T-helper 1 cell treated with Interleukin-12 subunit alpha and Interleukin-12 subunit beta and Interleukin-4 antibody, amounts not matched to agents 30 μg/mL and 1 μg/mL, for 36 hours (primary cell): ENCODE measurements around the gene HTR1E.
"Not testable (repeated sequence)": the region's sequence is repeated elsewhere in the genome, so short reads cannot be mapped to it uniquely, and the experiment has no call there.

Experiments
- H3K27ac Mint-ChIP-seq: one replicate; pipeline ENCODE4 v1.8.0; 2021; ENCODE audit warnings: mild to moderate bottlenecking, mixed read lengths
- H3K27me3 Mint-ChIP-seq: one replicate; pipeline ENCODE4 v1.8.0; 2021; ENCODE audit warnings: low read depth, mixed read lengths
- H3K36me3 Mint-ChIP-seq: one replicate; pipeline ENCODE4 v1.8.0; 2021; ENCODE audit warnings: low read depth, mixed read lengths
- H3K4me1 Mint-ChIP-seq: one replicate; pipeline ENCODE4 v1.8.0; 2021; ENCODE audit warnings: low read depth, mixed read lengths
- H3K4me3 Mint-ChIP-seq: one replicate; pipeline ENCODE4 v1.8.0; 2021; ENCODE audit warnings: mild to moderate bottlenecking, moderate library complexity, mixed read lengths
- H3K9me3 Mint-ChIP-seq: one replicate; pipeline ENCODE4 v1.8.0; 2021; ENCODE audit warnings: mixed read lengths

Gene HTR1E

GRCh38 chr6:86959656-86960055 is 22.3 kb downstream of the HTR1E start:
- Mint-ChIP-seq H3K9me3 (no peaks in the 10 kb centered on the region), H3K36me3 (no peaks in the 10 kb centered on the region), H3K4me3 (no peak overlapping the region), H3K4me1 (no peaks in the 10 kb centered on the region), H3K27me3 (no peaks in the 10 kb centered on the region), H3K27ac (no peak overlapping the region)

GRCh38 chr6:86961455-86962200 is 24.3 kb downstream of the HTR1E start:
- Mint-ChIP-seq H3K27ac (no peak overlapping the region), H3K36me3 (no peaks in the 10 kb centered on the region), H3K27me3 (no peaks in the 10 kb centered on the region), H3K9me3 (no peaks in the 10 kb centered on the region), H3K4me1 (no peaks in the 10 kb centered on the region), H3K4me3 (no peak overlapping the region)

GRCh38 chr6:86963352-86963751 is 26.0 kb downstream of the HTR1E start:
- H3K36me3 Mint-ChIP-seq = no peaks in the 10 kb centered on the region
- H3K4me1 Mint-ChIP-seq = no peaks in the 10 kb centered on the region
- no peaks in the 10 kb centered on the region for H3K9me3 Mint-ChIP-seq

GRCh38 chr6:86964029-86964579 is 26.8 kb downstream of the HTR1E start:
- Mint-ChIP-seq H3K4me3 (no peak overlapping the region), H3K27ac (no peak overlapping the region), H3K27me3 (no peaks in the 10 kb centered on the region), H3K36me3 (no peaks in the 10 kb centered on the region), H3K9me3 (no peaks in the 10 kb centered on the region), H3K4me1 (no peaks in the 10 kb centered on the region)

More at GRCh38 chr6:86963352-86963751, 26.0 kb downstream of the HTR1E start:
- no peak overlapping the region for H3K27ac Mint-ChIP-seq
- H3K27me3 Mint-ChIP-seq = no peaks in the 10 kb centered on the region
- H3K4me3 Mint-ChIP-seq = no peak overlapping the region

GRCh38 chr6:86966271-86966670 is 28.9 kb downstream of the HTR1E start:
- H3K27me3 Mint-ChIP-seq = no peaks in the 10 kb centered on the region
- no peaks in the 10 kb centered on the region for H3K9me3 Mint-ChIP-seq
- no peaks in the 10 kb centered on the region for H3K4me1 Mint-ChIP-seq
- H3K36me3 Mint-ChIP-seq = no peaks in the 10 kb centered on the region
- no peak overlapping the region for H3K27ac Mint-ChIP-seq
- no peak overlapping the region for H3K4me3 Mint-ChIP-seq

- H3K4me3 Mint-ChIP-seq = no peak overlapping the region
- H3K27ac Mint-ChIP-seq = no peak overlapping the region
- H3K27me3 Mint-ChIP-seq = no peaks in the 10 kb centered on the region
- no peaks in the 10 kb centered on the region for H3K9me3 Mint-ChIP-seq
- H3K36me3 Mint-ChIP-seq = no peaks in the 10 kb centered on the region
- no peaks in the 10 kb centered on the region for H3K4me1 Mint-ChIP-seq
Observed at GRCh38 chr6:86969573-86969972, 32.2 kb downstream of the HTR1E start.

- Mint-ChIP-seq H3K4me3 (no peak overlapping the region), H3K4me1 (no peaks in the 10 kb centered on the region), H3K36me3 (no peaks in the 10 kb centered on the region), H3K27ac (no peak overlapping the region), H3K27me3 (no peaks in the 10 kb centered on the region), H3K9me3 (no peaks in the 10 kb centered on the region)
Observed at GRCh38 chr6:86973088-86973487, 35.8 kb downstream of the HTR1E start.

- no peaks in the 10 kb centered on the region for H3K4me1 Mint-ChIP-seq
- no peak overlapping the region for H3K4me3 Mint-ChIP-seq
- no peak overlapping the region for H3K27ac Mint-ChIP-seq
- H3K36me3 Mint-ChIP-seq = no peaks in the 10 kb centered on the region
- H3K27me3 Mint-ChIP-seq = no peaks in the 10 kb centered on the region
- no peaks in the 10 kb centered on the region for H3K9me3 Mint-ChIP-seq
Observed at GRCh38 chr6:86978251-86978650, 40.9 kb downstream of the HTR1E start.

- peaks cover 21% of the 10 kb centered on the region for H3K9me3 Mint-ChIP-seq
- no peaks in the 10 kb centered on the region for H3K4me1 Mint-ChIP-seq
- no peaks in the 10 kb centered on the region for H3K36me3 Mint-ChIP-seq
- no peak overlapping the region for H3K27ac Mint-ChIP-seq
- no peak overlapping the region for H3K4me3 Mint-ChIP-seq
- no peaks in the 10 kb centered on the region for H3K27me3 Mint-ChIP-seq
Observed at GRCh38 chr6:87001494-87001893, 64.2 kb downstream of the HTR1E start.

GRCh38 chr6:87002391-87002790 is 65.1 kb downstream of the HTR1E start:
- not testable (repeated sequence) for H3K36me3 Mint-ChIP-seq, H3K4me1 Mint-ChIP-seq, H3K27ac Mint-ChIP-seq, H3K27me3 Mint-ChIP-seq, H3K4me3 Mint-ChIP-seq
- H3K9me3 Mint-ChIP-seq = peaks cover 21% of the 10 kb centered on the region

- H3K27me3 Mint-ChIP-seq, H3K4me3 Mint-ChIP-seq, H3K36me3 Mint-ChIP-seq, H3K27ac Mint-ChIP-seq, H3K4me1 Mint-ChIP-seq: not testable (repeated sequence)
- H3K9me3 Mint-ChIP-seq = peaks cover 10% of the 10 kb centered on the region
Observed at GRCh38 chr6:87006541-87006940, 69.2 kb downstream of the HTR1E start.

GRCh38 chr6:87009581-87009980 is 72.3 kb downstream of the HTR1E start:
- not testable (repeated sequence) for H3K4me1 Mint-ChIP-seq, H3K4me3 Mint-ChIP-seq, H3K36me3 Mint-ChIP-seq, H3K27me3 Mint-ChIP-seq, H3K27ac Mint-ChIP-seq, H3K9me3 Mint-ChIP-seq

- no peak overlapping the region for H3K4me3 Mint-ChIP-seq
- no peaks in the 10 kb centered on the region for H3K9me3 Mint-ChIP-seq
- H3K4me1 Mint-ChIP-seq = no peaks in the 10 kb centered on the region
- no peaks in the 10 kb centered on the region for H3K27me3 Mint-ChIP-seq
- H3K27ac Mint-ChIP-seq = no peak overlapping the region
- H3K36me3 Mint-ChIP-seq = no peaks in the 10 kb centered on the region
Observed at GRCh38 chr6:87012035-87012434, 74.7 kb downstream of the HTR1E start.

- Mint-ChIP-seq H3K4me3 (no peak overlapping the region), H3K27ac (no peak overlapping the region), H3K27me3 (no peaks in the 10 kb centered on the region), H3K4me1 (no peaks in the 10 kb centered on the region), H3K9me3 (no peaks in the 10 kb centered on the region), H3K36me3 (no peaks in the 10 kb centered on the region)
Observed at GRCh38 chr6:87012743-87013142, 75.4 kb downstream of the HTR1E start.

GRCh38 chr6:87016772-87017171 is 79.4 kb downstream of the HTR1E start:
- no peak overlapping the region for H3K27ac Mint-ChIP-seq
- H3K27me3 Mint-ChIP-seq = peaks cover 3% of the 10 kb centered on the region
- H3K9me3 Mint-ChIP-seq = no peaks in the 10 kb centered on the region
- no peaks in the 10 kb centered on the region for H3K36me3 Mint-ChIP-seq
- no peaks in the 10 kb centered on the region for H3K4me1 Mint-ChIP-seq
- H3K4me3 Mint-ChIP-seq = no peak overlapping the region
